AG04450 (cell line): ENCODE data around the gene REELD1. TPM values are rescaled to one million over a fixed set of nuclear protein-coding genes. Genes with fewer than 3 reads are reported as not detected.

Experiments
- CTCF ChIA-PET: fragments of 300-600, 350-600 bp; formaldehyde crosslinking; extraction: SDS; loops from one replicate; lab custom pipeline; 2022; ENCODE audit warnings: antibody characterized with exemption, inconsistent platforms; lab: Charles Lee
- POLR2A ChIA-PET: fragments of 350-600 bp; formaldehyde crosslinking; extraction: SDS; loops from one replicate; lab custom pipeline; 2021; ENCODE audit warnings: antibody characterized with exemption, inconsistent platforms; lab: Yijun Ruan, JAX
- DNase-seq: peaks from one replicate; pipeline ENCODE4 v3.0.0-alpha.2; 2011; ENCODE audit warnings: low read depth, low spot score
- H3K27ac ChIP-seq: one replicate; pipeline ENCODE4 v1.5.1; 2012; ENCODE audit warnings: low read depth, low read length, control low read depth
- H3K27me3 ChIP-seq: one replicate; pipeline ENCODE4 v1.6.0; 2012; ENCODE audit warnings: low read length; ENCODE audit not compliant: control insufficient read depth, insufficient read depth
- H3K4me3 ChIP-seq: 2 replicates; pipeline ENCODE4 v1.5.1; 2011; ENCODE audit warnings: mild to moderate bottlenecking, low read depth, low read length, control low read depth
- H3K9me3 ChIP-seq: 2 replicates; pipeline ENCODE4 v1.5.1; 2012; ENCODE audit warnings: low read length; ENCODE audit not compliant: control insufficient read depth, insufficient read depth
- polyA plus RNA-seq: library from polyadenylated mRNA; depleted of rRNA; stranded (reverse); fragments of >200 nt; gene quantifications from 2 replicates; pipeline ENCODE4 v1.2.3, GENCODE V29; 2011
- TF ChIP-seq, protein P1 (sequence below): IDR thresholded peaks from 2 replicates; pipeline ENCODE4 v1.5.1; 2011; ENCODE audit warnings: low read depth, low read length, control low read depth, inconsistent platforms

REELD1 gene
- polyA plus RNA-seq, 1 experiment, result not detected

DNA sequence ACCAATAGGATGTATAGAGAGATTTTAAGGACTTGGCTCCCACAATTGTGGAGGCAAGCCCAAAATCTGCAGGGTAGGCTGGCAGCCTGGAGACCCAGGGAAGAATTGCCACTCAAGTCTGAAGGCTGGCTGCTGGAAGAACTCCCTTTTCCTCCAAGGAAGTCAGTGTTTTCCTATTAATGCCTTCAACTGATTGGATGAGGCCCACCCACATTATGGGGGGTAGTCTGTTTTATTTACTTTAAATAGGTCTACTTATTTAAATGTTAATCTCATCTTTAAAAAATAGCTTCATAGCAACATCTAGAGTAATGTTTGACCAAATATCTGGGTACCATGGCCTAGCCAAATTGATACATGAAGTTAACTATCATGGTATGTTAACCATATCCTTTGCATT lies 20.1 kb upstream of the REELD1 start:
- TF ChIP-seq, protein P1, sequence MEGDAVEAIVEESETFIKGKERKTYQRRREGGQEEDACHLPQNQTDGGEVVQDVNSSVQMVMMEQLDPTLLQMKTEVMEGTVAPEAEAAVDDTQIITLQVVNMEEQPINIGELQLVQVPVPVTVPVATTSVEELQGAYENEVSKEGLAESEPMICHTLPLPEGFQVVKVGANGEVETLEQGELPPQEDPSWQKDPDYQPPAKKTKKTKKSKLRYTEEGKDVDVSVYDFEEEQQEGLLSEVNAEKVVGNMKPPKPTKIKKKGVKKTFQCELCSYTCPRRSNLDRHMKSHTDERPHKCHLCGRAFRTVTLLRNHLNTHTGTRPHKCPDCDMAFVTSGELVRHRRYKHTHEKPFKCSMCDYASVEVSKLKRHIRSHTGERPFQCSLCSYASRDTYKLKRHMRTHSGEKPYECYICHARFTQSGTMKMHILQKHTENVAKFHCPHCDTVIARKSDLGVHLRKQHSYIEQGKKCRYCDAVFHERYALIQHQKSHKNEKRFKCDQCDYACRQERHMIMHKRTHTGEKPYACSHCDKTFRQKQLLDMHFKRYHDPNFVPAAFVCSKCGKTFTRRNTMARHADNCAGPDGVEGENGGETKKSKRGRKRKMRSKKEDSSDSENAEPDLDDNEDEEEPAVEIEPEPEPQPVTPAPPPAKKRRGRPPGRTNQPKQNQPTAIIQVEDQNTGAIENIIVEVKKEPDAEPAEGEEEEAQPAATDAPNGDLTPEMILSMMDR, result no peak
- no peak for DNase-seq
- no peak overlapping the region for H3K4me3 ChIP-seq
- POLR2A ChIA-PET, result no interaction called here
- no peaks in the 10 kb centered on the region for H3K27me3 ChIP-seq
- H3K27ac ChIP-seq, result no peak overlapping the region
- no peaks in the 10 kb centered on the region for H3K9me3 ChIP-seq
- CTCF ChIA-PET, result no interaction called here

- no peak overlapping the region for H3K27ac ChIP-seq
- ChIA-PET CTCF (interaction anchor here (0.6 kb wide), 1 partner anchor 52 kb away, joined by 3 read pairs; no protein-coding TSS in a partner anchor), POLR2A (no interaction called here)
- no peak for DNase-seq
- no peak overlapping the region for H3K4me3 ChIP-seq
- TF ChIP-seq, protein P1, result no peak
- H3K27me3 ChIP-seq, result peaks cover 2% of the 10 kb centered on the region
- no peaks in the 10 kb centered on the region for H3K9me3 ChIP-seq
These were observed 11.7 kb upstream of the REELD1 start for GRCh38 chr4:146202665-146203064.

- ChIA-PET CTCF (no interaction called here), POLR2A (no interaction called here)
These were observed 6.9 kb upstream of the REELD1 start for GRCh38 chr4:146207410-146207809.

DNA sequence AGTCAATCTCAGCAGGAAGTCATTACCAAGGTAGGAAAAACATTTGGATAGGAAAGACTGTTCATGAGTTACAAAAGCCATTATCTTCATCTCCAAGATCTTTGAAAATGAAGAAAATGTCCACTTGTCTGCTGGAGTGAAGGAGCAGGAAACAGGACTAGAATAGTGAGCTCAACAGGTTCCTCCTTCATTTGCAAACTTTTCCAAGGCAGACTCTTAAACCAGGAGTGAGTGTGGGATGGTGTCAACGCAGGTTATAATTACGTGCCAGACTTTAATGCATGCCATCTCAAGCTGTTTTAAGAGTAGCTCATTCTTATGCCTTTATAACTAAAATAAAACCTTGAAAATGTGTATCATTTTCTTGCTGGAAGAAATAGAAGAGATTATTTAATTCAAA lies 3.4 kb upstream of the REELD1 start:
- no peaks in the 10 kb centered on the region for H3K9me3 ChIP-seq
- TF ChIP-seq, protein P1, result no peak
- CTCF ChIA-PET, result no interaction called here
- POLR2A ChIA-PET, result no interaction called here
- peaks cover 2% of the 10 kb centered on the region for H3K27me3 ChIP-seq
- no peak overlapping the region for H3K4me3 ChIP-seq
- H3K27ac ChIP-seq, result no peak overlapping the region
- DNase-seq, result no peak

More at GRCh38 chr4:146207410-146207809, 6.9 kb upstream of the REELD1 start:
- H3K27ac ChIP-seq, result no peak overlapping the region
- no peak overlapping the region for H3K4me3 ChIP-seq
- TF ChIP-seq, protein P1, result no peak
- DNase-seq, result no peak
- H3K9me3 ChIP-seq, result no peaks in the 10 kb centered on the region
- H3K27me3 ChIP-seq, result peaks cover 2% of the 10 kb centered on the region

GRCh38 chr4:146211440-146211839 lies 2.9 kb upstream of the REELD1 start:
- no peak overlapping the region for H3K4me3 ChIP-seq
- ChIA-PET CTCF (no interaction called here), POLR2A (no interaction called here)
- no peaks in the 10 kb centered on the region for H3K9me3 ChIP-seq
- peaks cover 1% of the 10 kb centered on the region for H3K27me3 ChIP-seq
- DNase-seq, result no peak
- TF ChIP-seq, protein P1, result no peak
- H3K27ac ChIP-seq, result no peak overlapping the region
